KMS-11 (cell line): Measurements from ENCODE around the gene GRIK1.

ENCODE experiments used
- H2AFZ ChIP-seq: fragments of 200-600 bp; sonication (generic); 2 replicates; pipeline ENCODE4 v1.6.1; 2016; ENCODE audit warnings: antibody characterized with exemption, mixed run types, low read depth
- H3K27ac ChIP-seq: fragments of 200-600 bp; sonication (generic); 2 replicates; pipeline ENCODE4 v1.6.1; 2016; ENCODE audit warnings: mild to moderate bottlenecking, mixed run types
- H3K27me3 ChIP-seq: fragments of 200-600 bp; sonication (generic); 2 replicates; pipeline ENCODE4 v1.6.1; 2017; ENCODE audit warnings: mild to moderate bottlenecking, low read depth, mixed run types, moderate library complexity; ENCODE audit not compliant: insufficient read depth
- H3K36me3 ChIP-seq: fragments of 200-600 bp; sonication (generic); 2 replicates; pipeline ENCODE4 v1.6.1; 2017; ENCODE audit warnings: mild to moderate bottlenecking, mixed run types; ENCODE audit not compliant: insufficient read depth
- H3K4me1 ChIP-seq: fragments of 200-600 bp; sonication (generic); 2 replicates; pipeline ENCODE4 v1.6.1; 2016; ENCODE audit warnings: mild to moderate bottlenecking, low read depth, mixed run types; ENCODE audit not compliant: poor library complexity, severe bottlenecking
- H3K4me2 ChIP-seq: fragments of 200-600 bp; sonication (generic); 2 replicates; pipeline ENCODE4 v1.7.0; 2016; ENCODE audit warnings: mild to moderate bottlenecking, mixed run types
- H3K4me3 ChIP-seq: fragments of 200-600 bp; sonication (generic); IDR thresholded peaks from 2 replicates; pipeline ENCODE4 v1.6.1; 2017; ENCODE audit warnings: low read depth, low read length, mixed read lengths; ENCODE audit not compliant: insufficient read depth
- H3K79me2 ChIP-seq: fragments of 200-600 bp; sonication (generic); 2 replicates; pipeline ENCODE4 v1.6.1; 2016; ENCODE audit warnings: low read depth, mixed run types; ENCODE audit not compliant: insufficient read depth
- H3K9ac ChIP-seq: fragments of 200-600 bp; sonication (generic); 2 replicates; pipeline ENCODE4 v1.6.1; 2016; ENCODE audit warnings: mild to moderate bottlenecking, mixed run types
- H4K20me1 ChIP-seq: fragments of 200-600 bp; sonication (generic); 2 replicates; pipeline ENCODE4 v1.6.1; 2016; ENCODE audit warnings: mild to moderate bottlenecking, mixed run types; ENCODE audit not compliant: insufficient read depth
- CTCF ChIP-seq: fragments of 200-600 bp; sonication (generic); conservative IDR thresholded peaks from 2 replicates; pipeline ENCODE4 v1.6.1; 2017; ENCODE audit warnings: low read depth, mild to moderate bottlenecking, antibody characterized with exemption, low read length, moderate library complexity, mixed read lengths

Gene GRIK1

DNA sequence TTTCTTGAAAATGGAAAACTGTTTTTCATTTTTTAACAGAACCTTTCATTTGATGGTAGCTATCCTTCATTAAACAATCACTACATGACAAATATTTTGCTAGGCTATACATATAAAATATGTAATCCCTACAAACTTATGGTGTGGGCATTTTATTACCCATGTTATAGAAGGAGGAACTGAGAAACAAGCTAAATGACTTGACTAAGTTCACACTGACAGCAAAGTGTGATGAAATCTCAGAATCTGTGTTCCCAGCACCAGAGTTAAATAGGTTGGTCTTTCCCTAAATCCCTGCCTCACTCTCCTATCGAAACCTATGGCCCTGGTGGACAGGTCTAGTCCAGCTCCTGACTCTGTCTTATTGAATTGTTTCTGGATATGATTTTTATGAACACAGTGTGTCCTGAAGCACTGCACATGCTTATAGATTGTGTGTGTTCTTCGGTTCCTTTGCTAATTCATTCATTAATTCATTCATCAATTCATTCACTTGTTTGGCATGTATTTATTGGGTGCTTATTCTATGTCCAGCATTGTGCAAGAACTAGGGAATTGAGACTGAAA lies 301.0 kb downstream of the GRIK1 start:
- TF ChIP-seq CTCF = no peak
- Histone ChIP-seq H3K27me3 (no peaks in the 10 kb centered on the region), H3K4me1 (no peaks in the 10 kb centered on the region), H2AFZ (no peak overlapping the region), H3K36me3 (no peaks in the 10 kb centered on the region), H3K4me2 (no peak overlapping the region), H3K27ac (no peak overlapping the region), H3K79me2 (no peaks in the 10 kb centered on the region), H3K4me3 (no peak overlapping the region), H3K9ac (no peak overlapping the region), H4K20me1 (no peaks in the 10 kb centered on the region)

GRCh38 chr21:29638138-29638537 lies 301.7 kb downstream of the GRIK1 start:
- Histone ChIP-seq H3K4me2 (no peak overlapping the region), H3K4me3 (no peak overlapping the region)

DNA sequence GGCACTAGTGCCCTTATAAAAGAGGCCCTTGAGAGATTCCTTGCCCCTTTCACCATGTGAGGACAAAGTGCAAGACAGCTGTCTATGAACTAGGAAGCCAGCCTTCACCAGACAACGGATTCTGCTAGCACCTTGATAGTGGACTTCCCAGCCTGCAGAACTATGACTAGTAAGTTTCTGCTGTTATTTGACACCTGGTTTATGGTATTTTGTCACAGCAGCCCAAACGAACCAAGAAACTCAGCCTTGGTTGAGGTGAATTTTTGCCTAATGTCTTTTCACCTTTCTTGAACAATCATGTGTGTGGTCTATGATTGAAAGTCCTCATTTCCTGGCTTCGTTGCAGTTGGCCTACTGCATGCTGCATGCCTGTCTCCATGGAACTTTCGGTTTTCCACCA lies 302.2 kb downstream of the GRIK1 start:
- no peak for TF ChIP-seq CTCF
- H3K9ac ChIP-seq = no peak overlapping the region
- no peaks in the 10 kb centered on the region for H3K27me3 ChIP-seq
- no peak overlapping the region for H3K4me2 ChIP-seq
- no peaks in the 10 kb centered on the region for H3K79me2 ChIP-seq
- H3K36me3 ChIP-seq = no peaks in the 10 kb centered on the region
- no peak overlapping the region for H3K27ac ChIP-seq
- no peaks in the 10 kb centered on the region for H4K20me1 ChIP-seq
- no peak overlapping the region for H3K4me3 ChIP-seq
- H2AFZ ChIP-seq = no peak overlapping the region
- no peaks in the 10 kb centered on the region for H3K4me1 ChIP-seq

More at GRCh38 chr21:29638138-29638537, 301.7 kb downstream of the GRIK1 start:
- H3K27me3 ChIP-seq = no peaks in the 10 kb centered on the region
- H2AFZ ChIP-seq = no peak overlapping the region
- H3K4me1 ChIP-seq = no peaks in the 10 kb centered on the region
- no peaks in the 10 kb centered on the region for H4K20me1 ChIP-seq
- no peak overlapping the region for H3K27ac ChIP-seq
- H3K79me2 ChIP-seq = no peaks in the 10 kb centered on the region
- no peak for TF ChIP-seq CTCF
- H3K36me3 ChIP-seq = no peaks in the 10 kb centered on the region
- H3K9ac ChIP-seq = no peak overlapping the region

DNA sequence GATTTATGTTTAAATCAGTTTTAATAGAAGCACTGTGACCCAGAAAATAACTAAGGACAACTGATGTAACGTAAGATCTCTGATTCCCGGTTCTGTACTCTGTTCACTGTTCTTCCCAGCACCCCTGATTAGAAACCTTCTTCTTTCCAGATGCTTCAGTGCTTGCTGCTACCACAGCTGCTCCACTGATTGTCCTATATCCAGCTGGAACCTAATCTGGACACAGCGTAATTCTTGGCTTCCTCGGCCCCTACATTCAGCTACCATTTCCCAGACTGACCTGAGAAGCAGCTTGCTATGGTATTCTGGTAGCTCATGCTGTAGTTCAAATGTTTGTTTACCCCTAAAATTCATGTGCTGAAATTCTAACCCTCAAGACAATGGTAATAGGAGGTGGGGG lies 302.7 kb downstream of the GRIK1 start:
- H3K4me3 ChIP-seq = no peak overlapping the region
- H3K27ac ChIP-seq = no peak overlapping the region
- H3K9ac ChIP-seq = no peak overlapping the region
- no peaks in the 10 kb centered on the region for H3K27me3 ChIP-seq
- no peaks in the 10 kb centered on the region for H3K36me3 ChIP-seq
- H2AFZ ChIP-seq = no peak overlapping the region
- no peak for TF ChIP-seq CTCF
- H4K20me1 ChIP-seq = no peaks in the 10 kb centered on the region
- no peak overlapping the region for H3K4me2 ChIP-seq
- H3K4me1 ChIP-seq = no peaks in the 10 kb centered on the region
- H3K79me2 ChIP-seq = no peaks in the 10 kb centered on the region

DNA sequence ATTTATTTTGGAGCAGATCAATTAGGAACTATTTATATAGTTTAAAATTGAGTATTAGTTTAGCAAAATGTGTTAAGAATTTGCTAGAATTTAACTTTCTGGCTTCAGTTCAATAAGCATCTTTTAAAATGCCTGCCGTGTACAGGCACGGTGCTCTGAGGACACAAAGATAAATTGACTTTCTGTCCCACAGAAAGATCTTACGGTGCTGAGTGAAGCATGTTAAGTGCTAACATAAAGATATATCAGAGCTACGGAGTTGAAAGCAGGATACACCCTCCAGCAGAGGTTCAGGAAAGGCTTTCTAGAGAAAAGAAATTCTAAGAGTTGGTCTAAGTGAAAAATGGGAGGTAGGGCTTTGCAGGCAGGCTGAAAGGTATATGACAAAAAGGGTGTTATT lies 305.4 kb downstream of the GRIK1 start:
- Histone ChIP-seq H3K27me3 (no peaks in the 10 kb centered on the region), H3K36me3 (no peaks in the 10 kb centered on the region), H3K9ac (no peak overlapping the region), H3K4me2 (no peak overlapping the region), H4K20me1 (no peaks in the 10 kb centered on the region), H3K4me1 (no peaks in the 10 kb centered on the region), H2AFZ (no peak overlapping the region), H3K27ac (no peak overlapping the region), H3K79me2 (no peaks in the 10 kb centered on the region), H3K4me3 (no peak overlapping the region)
- no peak for TF ChIP-seq CTCF
